ENCODE measurements around the gene ATP2C2.

DNA sequence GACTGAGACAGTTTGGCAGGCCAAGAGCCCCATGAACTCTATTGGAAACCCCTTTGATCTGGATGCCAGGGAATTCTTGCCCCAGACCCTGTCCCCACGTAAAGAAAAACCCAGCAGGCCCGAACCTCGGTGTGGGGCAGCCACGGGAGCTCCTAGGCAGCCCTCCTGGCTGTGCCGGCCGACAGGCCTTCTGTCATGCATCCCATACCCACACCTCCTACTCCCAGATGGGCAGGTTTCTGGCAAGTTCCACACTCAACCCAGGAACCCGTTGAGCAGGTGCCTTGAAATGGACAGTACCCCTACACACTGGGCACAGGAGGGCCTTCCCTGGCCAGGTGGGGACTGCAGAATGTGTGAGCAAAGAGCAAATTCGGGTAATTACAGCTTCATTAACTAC, 23.6 kb upstream of the ATP2C2 start:
- TF ChIP-seq, protein P1, sequence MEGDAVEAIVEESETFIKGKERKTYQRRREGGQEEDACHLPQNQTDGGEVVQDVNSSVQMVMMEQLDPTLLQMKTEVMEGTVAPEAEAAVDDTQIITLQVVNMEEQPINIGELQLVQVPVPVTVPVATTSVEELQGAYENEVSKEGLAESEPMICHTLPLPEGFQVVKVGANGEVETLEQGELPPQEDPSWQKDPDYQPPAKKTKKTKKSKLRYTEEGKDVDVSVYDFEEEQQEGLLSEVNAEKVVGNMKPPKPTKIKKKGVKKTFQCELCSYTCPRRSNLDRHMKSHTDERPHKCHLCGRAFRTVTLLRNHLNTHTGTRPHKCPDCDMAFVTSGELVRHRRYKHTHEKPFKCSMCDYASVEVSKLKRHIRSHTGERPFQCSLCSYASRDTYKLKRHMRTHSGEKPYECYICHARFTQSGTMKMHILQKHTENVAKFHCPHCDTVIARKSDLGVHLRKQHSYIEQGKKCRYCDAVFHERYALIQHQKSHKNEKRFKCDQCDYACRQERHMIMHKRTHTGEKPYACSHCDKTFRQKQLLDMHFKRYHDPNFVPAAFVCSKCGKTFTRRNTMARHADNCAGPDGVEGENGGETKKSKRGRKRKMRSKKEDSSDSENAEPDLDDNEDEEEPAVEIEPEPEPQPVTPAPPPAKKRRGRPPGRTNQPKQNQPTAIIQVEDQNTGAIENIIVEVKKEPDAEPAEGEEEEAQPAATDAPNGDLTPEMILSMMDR (IDR thresholded peaks at IDR 0.05 in 2 of 3, conservative IDR thresholded peaks at IDR 0.05 in 1 of 3; ENCODE audit: borderline replicate concordance in 1 of 3, insufficient read depth in 1 of 3, low read depth in 2 of 3, low read length in 2 of 3) = no peak
- no peak for TF ChIP-seq POLR2AphosphoS5 (IDR thresholded peaks at IDR 0.05; ENCODE audit: low read depth, low read length)
- no peak for TF ChIP-seq POLR2A (IDR thresholded peaks at IDR 0.05; ENCODE audit: borderline replicate concordance, extremely low read depth, insufficient read depth, insufficient read length)
- TF ChIP-seq, protein P2, sequence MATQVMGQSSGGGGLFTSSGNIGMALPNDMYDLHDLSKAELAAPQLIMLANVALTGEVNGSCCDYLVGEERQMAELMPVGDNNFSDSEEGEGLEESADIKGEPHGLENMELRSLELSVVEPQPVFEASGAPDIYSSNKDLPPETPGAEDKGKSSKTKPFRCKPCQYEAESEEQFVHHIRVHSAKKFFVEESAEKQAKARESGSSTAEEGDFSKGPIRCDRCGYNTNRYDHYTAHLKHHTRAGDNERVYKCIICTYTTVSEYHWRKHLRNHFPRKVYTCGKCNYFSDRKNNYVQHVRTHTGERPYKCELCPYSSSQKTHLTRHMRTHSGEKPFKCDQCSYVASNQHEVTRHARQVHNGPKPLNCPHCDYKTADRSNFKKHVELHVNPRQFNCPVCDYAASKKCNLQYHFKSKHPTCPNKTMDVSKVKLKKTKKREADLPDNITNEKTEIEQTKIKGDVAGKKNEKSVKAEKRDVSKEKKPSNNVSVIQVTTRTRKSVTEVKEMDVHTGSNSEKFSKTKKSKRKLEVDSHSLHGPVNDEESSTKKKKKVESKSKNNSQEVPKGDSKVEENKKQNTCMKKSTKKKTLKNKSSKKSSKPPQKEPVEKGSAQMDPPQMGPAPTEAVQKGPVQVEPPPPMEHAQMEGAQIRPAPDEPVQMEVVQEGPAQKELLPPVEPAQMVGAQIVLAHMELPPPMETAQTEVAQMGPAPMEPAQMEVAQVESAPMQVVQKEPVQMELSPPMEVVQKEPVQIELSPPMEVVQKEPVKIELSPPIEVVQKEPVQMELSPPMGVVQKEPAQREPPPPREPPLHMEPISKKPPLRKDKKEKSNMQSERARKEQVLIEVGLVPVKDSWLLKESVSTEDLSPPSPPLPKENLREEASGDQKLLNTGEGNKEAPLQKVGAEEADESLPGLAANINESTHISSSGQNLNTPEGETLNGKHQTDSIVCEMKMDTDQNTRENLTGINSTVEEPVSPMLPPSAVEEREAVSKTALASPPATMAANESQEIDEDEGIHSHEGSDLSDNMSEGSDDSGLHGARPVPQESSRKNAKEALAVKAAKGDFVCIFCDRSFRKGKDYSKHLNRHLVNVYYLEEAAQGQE (IDR thresholded peaks at IDR 0.05; ENCODE audit: low read depth) = no peak
- no peak for TF ChIP-seq RAD21 (IDR thresholded peaks at IDR 0.05; ENCODE audit: low read depth)
- TF ChIP-seq CEBPB (IDR thresholded peaks at IDR 0.05; ENCODE audit: low read depth) = no peak
- no peak for TF ChIP-seq EZH2 (IDR thresholded peaks at IDR 0.05)
- TF ChIP-seq EZH2phosphoT487 (IDR thresholded peaks at IDR 0.05; ENCODE audit: borderline replicate concordance) = no peak
- no peak for TF ChIP-seq YY1 (IDR thresholded peaks at IDR 0.05; ENCODE audit: extremely low read depth, insufficient replicate concordance, low read depth, low read length)

Measured in HCT116 (cell line).